Stomach (tissue), 4 donors: ENCODE data around the gene CEL.

ENCODE experiments used
- CTCF ChIP-seq, 7 experiments: fragments of 450-650 bp in 4 of 7; fragments of 200-600 bp in 3 of 7; sonication (generic) in 3 of 7; IDR thresholded peaks; one replicate each; pipeline ENCODE4 v1.5.1; 2016 to 2019; ENCODE audit warnings: antibody characterized with exemption in 7 of 7, control low read depth in 2 of 7, mild to moderate bottlenecking in 1 of 7
- EP300 ChIP-seq: sonication (generic); formaldehyde crosslinking; IDR thresholded peaks from one replicate; pipeline ENCODE4 v1.6.1; 2017; ENCODE audit warnings: antibody characterized with exemption
- POLR2A ChIP-seq, 4 donors: fragments of 450-650 bp; IDR thresholded peaks; one replicate each; pipeline ENCODE4 v1.6.1; 2016; ENCODE audit warnings: antibody characterized with exemption in 4 of 4, control low read depth in 2 of 4, mild to moderate bottlenecking in 1 of 4, moderate library complexity in 1 of 4

GRCh38 chr9:133086894-133087293 is 25.1 kb downstream of the CEL start:
- TF ChIP-seq POLR2A (IDR thresholded peaks at IDR 0.05) (no peak), CTCF (IDR thresholded peaks at IDR 0.05) (no peak), EP300 (no peak)
